NCI-H1436 treated with DMSO at 0.1 percent for 48 hours (cell line): ENCODE measurements around the gene CLNK.
"Not testable (repeated sequence)": the region's sequence is repeated elsewhere in the genome, so short reads cannot be mapped to it uniquely, and the experiment has no call there.

ENCODE experiments used
- DNase-seq: peaks from one replicate; lab custom pipeline; 2025; lab: John Stamatoyannopoulos, UW

The CLNK gene

DNA sequence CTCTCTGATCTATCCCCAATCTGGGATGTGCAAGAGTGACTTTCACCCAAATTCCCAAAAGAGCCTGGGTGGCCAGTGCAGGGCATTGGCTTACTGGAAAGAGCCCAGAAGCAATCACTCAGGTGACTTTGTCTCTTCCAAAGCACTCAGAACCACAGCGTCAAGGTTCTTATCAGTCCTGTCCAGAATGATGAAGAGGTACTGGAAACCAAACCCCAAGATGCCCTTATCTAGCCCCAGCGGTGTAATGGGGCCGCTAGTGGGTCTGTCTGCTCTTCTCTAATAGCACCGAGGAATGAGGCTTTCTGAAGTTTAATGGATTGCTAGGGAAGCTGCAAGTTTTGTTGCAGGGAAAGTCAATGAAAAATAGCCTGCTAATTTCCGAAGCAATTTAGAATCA lies 21.6 kb downstream of the CLNK start:
- DNase-seq, result no peak

DNA sequence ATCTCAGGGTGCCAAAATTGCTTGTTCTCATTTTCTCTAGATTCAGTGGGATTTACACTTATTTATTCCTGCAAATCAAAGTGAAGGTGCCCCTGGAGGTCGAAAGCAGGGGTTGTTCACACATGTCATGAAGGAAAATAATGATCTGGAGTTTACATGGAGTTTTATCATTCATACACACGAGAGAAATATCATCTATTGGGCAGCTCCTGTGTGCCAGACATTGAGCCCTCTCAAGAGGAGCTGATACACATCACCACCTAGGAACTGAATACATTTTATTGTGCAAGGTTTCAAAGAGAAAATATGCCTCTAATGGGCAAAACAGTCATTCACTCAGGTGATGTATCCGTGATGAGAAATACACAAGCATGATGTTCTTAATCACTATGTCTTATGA lies 23.5 kb downstream of the CLNK start:
- DNase-seq, result no peak

DNA sequence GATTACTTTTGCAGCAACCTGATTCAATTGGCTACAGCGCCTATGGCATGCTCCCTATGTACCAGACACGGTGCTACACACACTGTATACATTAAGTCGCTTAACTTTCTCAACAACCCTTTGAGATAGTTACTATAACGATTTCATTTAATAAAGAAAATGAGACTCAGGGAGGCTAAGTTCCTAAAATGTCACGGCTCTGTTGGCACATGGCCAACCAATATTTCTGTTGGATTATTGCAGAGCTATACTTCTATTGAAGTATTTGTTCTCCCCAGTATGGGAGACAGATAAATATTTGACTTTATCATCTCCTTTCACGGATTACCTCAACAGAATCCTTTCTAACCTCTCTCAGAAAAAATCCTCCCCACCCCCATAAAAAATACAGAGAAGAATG lies 25.3 kb downstream of the CLNK start:
- no peak for DNase-seq

DNA sequence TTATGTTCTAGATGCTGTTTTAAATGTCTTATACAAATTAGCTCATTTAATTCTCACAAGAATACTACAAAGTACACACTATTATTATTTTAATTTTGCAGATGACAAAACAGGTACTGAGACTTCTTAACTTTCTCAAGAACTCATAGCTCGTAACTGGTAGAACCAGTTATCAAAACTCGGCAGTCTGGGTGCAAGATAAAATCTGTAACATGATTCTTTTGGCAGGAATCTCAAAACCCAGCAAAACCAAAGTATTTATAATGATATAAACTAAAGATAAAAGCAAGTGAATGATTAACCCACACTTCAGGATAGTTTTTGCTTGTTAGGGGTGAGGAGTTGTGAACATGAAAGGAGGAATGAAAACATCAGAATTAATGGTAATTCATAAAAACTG lies 27.6 kb downstream of the CLNK start:
- DNase-seq, result no peak

DNA sequence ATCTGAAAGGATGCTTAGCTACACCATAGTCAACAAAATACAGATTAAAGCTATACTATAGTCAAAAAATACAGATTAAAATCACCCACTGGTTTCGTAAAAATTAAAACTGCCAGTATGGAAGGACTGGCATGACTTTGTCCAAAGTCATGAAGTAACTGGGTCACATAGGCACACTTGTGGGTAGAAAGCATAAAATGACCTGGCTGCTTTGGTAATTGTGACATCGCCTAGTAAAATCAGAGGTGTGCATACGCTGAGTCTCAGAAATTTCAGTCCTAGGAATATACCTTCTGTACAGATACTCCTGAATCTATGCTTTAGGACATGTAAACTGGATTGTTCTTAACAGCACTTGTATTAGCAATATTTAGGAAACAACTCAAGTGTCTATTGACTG lies 28.1 kb downstream of the CLNK start:
- DNase-seq, result no peak

DNA sequence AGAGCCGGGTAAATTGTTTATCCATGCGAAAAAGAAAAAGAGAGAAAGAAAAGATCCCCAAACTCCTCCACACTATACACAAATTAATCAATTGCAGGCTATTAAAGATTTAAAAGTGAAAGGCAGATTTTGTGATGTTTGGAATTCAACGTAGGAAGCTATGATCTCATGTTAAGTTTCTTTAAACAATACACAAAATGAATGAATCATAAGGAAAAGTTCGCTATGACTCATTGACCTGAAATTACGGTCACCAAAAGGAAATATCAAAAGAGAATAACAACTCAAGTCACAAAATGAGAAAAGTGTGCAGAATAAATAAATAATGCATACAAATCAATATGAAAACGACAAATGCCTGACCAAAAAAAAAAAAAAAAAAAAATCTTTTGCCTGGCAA lies 28.6 kb downstream of the CLNK start:
- DNase-seq, result no peak

DNA sequence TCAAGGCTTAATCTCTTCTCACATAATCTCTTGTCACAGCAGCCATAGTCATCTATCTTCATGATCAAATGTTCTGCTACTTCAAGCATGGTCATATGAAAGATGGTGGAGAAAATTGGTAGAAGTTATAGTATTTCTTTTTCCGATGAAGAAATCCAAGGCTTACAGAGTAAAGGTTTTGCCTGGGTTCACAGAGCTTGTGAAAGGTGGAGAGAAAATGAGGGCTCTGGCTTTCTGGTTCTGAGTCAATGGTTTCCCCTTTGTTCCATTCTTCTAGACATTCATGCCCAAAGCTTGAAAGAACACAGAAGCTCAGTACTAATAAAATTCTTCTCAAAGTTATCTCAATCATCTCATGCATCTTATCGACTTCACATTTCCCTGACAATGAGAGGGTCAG lies 36.1 kb downstream of the CLNK start:
- DNase-seq, result no peak

DNA sequence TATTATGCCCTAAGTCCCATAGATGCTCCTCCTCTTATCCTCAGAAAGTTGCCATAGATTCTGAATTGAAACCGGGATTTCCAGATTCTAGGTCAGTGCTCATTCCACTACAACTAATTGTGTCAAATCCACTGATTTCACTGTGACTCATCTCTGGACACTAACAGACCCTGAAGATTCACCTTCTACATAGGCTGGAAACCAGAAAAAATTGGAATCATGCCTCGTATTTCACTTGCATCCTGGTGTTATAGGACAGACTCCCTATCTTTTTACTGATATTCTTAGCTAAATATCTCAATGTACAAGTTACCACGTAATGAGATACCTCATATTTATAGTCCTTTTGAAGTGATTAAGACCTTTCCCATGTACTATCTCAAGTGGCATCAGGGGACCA lies 36.7 kb downstream of the CLNK start:
- DNase-seq, result no peak

DNA sequence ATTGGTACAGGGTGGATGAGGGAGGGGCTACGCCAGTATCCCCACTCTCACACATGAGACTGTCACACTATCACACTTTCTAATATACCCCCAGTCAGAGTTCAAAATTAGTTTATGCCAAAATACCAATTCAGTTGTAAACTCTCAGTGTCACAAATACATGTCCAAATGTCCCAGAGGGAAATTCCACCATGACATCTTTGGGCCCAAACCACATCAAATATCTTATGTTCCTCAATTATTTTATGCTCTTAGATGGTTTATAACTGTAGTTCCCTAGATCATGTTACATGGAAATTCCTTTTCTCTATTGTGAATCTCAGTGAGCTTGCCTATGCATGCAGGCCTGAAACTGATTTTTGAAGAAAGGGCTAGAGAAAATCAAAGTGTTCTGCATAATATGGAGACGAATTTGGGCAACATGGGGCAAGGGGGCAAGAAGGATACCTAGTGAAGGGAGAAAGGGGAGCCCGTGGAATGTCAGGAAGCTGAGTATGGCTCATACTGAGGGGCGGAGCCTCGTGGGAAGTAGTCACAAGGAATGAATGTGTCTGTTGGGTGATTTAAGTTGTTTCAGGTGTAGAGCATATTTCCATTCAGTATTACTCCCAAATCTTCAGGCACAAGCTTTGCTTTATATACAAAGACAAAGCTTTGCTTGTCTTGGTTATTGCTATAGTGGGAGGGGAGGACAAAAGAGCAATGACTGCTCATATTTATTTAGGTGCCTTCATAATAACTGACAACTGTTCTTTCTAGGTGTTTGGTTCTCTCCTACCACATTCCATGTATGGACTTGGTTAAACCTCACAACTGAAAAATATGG lies 40.8 kb downstream of the CLNK start:
- DNase-seq, result no peak

DNA sequence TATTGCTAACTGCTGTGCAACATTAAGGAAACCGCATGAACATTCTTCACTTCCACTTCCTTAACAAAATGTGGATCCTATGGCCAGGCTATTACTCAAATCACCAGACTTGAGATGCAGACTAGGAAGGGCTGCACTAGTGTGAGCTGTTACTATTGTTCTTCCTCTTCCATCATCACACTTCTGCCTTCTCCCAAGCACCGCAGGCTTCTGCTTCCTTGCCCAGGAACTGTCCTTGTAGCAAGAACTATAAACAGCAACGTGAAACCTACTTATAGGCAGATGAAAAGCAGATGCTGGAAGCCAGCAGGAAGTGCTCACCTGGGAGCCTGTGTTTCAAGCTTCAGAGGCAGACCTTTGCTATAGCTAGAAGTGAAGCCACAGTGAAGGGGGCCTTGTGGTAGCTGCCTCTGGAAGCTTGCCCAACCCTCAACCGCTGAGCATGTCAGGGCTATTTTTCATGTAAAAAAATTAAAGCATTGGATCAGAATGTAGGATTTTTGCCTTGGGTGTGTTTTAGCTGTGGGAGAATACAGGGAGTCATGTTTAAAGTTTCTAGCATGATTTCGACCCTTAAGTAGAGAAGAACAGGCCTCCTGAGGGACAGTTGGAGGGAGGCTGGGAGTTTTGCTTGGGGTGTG lies 43.9 kb downstream of the CLNK start:
- no peak for DNase-seq

DNA sequence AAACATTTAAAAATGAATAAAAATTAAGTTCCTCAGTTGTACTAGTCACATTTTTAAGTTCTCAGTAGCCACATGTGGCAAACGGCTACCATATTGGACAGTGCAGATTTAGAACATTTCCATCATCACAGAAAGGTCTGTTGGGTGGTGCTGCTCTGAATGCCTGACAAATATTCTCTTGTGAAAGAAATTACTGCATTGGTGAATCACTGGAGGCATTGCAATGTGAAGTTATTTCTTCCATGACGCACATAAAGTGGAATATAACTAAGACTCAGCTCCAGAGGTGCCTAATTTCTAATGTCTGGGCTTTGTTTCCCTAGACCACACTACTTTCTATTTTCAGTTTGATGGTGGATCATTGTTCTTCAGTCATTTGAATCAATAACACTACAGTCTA lies 44.9 kb downstream of the CLNK start:
- no peak for DNase-seq

DNA sequence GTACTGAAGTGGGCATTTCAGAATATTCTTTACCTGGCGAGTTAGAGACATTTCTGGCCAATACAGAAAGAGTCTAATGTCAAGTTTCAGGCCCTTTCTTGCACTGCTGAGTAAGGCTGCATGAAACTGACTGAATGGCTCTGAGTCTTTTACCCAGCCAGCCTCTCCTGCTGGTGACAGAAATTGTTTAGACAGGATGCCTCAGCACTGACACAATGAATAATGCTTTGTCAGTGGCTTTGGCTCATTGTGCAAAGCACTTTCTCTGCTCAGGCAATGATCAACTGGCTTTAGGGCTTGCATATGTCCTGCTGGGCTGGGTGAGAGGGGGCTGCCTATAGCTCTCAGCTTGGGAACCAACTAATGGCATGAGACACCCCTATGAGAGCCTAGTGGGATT lies 45.5 kb downstream of the CLNK start:
- DNase-seq, result no peak

DNA sequence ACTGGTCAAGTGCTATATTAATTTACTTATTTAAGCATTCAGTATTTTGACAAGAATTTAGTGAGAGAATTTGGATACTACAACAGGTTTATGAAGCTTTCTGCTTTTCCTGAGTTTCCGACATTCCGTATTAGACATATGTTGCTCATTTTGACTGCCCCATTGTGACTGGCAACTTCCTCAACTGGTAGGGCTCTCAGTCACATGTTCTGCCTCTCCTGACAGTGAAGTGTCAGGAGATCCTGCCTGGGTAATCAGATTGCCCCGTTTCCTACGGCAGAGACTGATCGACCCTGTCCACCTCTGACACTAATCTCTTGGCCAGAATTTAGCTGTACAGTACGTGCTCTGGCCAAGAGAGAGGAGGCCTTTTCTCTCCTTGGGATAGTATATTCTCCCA lies 49.5 kb downstream of the CLNK start:
- DNase-seq, result no peak

DNA sequence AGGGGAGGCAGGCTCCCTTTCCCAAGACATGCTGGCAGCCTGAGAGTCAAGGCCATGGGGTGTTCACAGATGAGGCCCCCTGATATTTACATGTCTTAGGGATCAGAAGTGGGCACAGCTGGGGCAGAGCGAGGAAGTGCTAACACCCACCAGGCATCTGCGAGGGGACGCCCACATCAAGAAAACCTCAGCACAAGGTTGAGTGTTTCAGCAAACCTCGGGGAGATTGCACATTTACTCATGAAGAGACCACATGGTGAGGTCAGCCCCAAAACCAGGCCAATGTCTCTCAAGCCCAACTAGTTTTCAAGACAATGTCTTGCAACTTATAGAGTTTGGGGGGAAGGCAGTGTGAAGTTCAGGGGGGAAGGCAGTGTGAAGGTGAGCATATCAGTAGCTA lies 55.2 kb downstream of the CLNK start:
- no peak for DNase-seq

DNA sequence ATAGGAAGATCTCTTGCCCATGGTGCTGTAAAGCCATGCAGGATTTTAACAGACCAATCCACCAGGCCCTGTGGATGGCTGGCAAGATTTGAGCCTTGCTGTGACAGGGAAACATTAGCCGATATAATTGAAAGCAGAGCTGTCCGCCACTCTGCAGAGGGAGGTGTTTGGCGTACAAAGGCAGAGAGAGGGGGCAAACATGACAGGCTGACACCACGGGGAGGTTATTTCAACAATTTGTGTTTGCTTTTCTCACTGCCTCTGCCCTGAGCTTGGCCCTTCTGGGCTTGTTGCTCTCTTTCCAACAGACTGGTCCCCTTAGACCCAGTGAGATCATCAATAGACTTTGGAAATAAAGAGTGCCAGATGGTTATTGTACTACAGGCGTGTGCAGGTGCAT lies 59.4 kb downstream of the CLNK start:
- DNase-seq, result no peak

DNA sequence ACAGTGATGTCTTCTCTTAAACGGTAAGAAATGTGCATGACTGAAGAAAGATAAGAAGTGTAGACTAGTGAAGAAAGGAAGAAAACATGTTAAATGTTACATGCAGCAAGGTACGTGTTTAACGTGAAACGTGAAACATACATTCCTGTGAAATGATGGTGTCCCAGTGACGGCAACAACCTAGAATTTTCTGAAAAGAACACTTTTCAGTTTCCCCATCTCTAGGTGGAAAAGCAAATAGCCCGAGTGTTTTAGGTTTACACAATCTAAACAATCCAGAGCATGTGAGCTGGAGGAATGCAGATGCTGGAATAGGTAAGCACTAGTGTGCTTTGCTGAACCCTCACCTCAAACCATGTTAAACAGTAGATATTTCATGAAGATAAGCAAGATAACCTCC lies 60.7 kb downstream of the CLNK start:
- DNase-seq, result no peak

DNA sequence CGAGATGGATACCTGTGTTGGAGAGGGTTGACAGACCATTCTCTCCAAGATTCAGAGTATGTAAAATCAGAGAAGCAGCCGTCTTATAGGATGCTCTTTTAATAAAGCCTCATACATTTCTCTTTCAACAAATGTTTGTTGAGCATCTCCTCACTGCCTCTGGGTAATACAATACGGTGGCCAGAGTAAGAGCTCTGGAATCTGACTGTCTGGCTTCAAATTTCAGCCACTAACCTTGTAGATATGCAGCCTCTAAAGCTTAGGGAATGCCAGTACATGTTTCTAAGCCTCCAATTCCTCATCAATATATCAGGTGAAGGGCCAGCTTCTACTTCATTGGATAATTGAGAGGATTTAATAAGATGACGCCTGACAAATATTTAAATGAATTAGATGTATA lies 61.3 kb downstream of the CLNK start:
- DNase-seq, result no peak

DNA sequence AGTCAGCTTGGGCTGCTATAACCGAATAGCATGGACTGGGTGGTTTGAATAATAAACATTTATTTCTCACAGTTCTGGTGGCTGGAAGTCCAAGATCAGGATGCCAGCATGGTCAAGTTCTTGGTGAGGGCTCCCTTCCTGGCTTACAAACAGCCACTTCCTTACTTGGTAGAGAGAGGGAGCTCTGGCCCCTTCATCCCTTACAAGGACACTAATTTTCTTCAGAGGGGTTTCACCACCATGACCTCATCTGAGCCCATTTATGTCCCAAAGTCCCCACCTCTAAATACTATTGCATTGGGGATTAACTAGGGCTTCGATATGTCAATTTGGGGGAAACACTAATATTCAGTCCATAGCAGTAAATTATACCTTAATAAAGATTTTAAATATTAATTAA lies 61.8 kb downstream of the CLNK start:
- no peak for DNase-seq

DNA sequence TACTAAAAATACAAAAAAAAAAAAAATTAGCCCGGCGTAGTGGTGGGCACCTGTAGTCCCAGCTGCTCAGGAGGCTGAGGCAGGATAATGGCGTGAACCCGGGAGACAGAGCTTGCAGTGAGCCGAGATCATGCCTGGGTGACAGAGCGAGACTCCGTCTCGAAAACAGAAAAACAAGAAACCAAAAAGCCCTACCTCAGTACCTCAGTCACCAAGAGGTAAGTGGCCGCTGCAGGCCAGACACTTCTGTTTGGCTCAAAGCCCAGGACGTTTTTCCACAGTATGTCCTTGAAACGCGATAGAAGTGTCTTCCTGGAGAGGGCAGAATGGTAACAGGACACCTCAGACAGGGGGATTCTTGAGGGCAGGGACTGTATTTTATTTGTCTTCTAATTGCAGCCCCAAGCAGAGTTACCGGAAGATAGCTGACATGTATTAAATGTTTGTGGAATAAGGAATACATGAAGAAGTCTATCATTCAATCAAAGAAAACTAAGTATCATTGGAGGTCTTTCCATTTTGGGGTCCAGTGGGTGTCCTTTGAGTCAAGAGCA lies 63.6 kb downstream of the CLNK start:
- DNase-seq, result no peak

DNA sequence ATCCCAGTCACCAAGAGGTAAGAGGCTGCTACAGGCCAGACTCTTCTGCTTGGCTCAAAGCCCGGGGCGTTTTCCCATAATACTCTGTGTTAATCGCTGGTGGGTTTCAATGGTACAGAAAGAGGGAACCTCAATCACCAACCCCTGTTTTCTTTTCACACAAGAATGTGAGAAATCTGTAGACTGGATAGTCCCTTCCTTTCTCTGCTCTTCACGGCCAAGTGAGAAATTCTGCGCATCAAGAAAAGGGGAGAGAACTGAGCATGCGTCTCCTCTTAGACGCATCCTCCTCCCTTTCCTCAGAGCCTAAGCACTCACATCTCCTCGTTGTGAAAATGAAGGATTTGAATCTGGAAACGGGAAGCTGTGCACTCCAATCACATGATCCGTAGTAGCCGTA lies 64.7 kb downstream of the CLNK start:
- DNase-seq, result no peak

DNA sequence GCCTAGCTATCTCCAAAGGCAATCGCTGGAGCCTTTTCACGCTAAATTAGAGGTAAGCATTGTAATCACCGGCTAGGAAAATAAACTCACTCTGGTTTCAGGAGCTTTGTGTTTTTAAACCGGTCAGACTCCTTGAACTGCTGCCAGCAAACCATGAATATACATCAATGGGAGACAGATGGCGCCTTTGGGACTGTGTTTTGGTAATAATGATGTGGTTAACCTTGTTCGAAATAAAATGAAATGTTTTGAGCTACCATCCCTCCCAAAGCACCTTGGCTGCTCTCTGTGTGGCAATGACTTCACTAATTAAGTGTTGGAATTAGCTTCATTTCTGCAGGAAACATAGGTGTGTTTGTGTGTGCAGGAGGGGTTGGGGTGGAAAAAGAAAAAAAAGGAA lies 65.3 kb downstream of the CLNK start:
- DNase-seq, result peak; percentile 34

DNA sequence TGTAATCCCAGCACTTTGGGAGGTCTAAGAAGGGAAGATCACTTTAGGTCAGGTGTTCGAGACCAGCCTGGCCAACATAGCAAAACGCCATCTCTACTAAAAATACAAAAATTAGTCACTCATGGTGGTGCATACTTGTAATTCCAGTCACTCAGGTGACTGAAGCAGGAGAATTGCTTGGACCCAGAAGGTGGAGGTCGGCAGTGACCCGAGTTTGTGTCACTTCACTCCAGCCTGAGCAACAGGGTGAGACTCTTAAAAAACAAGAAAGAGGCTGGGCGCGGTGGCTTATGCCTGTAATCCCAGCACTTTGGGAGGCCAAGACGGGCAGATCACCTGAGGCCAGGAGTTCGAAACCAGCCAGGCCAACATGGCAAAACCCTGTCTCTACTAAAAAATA lies 69.6 kb downstream of the CLNK start:
- not testable (repeated sequence) for DNase-seq

DNA sequence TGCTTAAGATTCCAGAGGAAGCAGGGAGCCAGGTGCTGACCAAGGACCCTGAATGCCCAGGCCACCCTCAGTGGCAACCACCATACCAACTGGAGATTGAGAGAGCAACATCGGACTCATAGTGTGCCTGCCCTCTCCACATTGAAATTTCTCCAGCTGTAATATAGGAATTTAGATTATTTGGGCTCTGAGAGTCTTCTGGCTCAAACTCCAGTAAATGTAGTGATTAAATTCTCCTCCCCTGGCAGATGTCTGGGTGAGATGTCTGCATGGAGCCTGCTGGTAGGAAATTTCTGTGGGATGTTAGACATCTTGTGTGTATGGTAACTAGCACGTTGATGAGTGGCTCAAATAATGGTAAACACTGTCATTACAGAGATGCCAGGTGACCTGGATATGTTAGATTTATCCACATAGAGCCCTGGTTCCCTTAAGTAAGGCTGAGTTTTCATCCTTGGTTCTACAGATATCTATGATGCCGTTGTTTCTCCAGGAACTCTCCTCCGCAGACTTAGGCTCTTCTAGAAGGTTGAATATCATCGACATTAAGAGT lies 70.6 kb downstream of the CLNK start:
- no peak for DNase-seq
